ENCODE results near the gene BCAS3.
"Not testable (repeated sequence)": the region's sequence is repeated elsewhere in the genome, so short reads cannot be mapped to it uniquely, and the experiment has no call there.

The BCAS3 gene

DNA sequence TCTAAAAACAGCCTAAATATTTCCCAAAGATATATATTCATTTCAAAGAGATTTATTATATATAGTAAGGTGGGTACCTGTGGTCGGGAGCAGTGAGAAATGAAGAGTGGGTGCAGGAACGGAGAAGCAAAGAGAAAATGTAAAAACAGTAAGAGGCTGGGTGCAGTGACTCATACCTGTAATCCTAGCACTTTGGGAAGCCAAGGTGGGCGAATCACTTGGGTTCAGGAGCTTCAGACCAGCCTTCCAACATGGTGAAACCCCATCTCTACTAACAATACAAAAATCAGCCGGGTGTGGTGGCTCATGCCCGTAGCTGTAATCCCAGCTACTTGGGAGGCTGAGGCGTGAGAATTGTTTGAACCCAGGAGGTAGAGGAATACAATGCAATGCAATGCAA lies 257.1 kb downstream of the BCAS3 start:
- ChIA-PET POLR2A (no interaction called here), CTCF (no interaction called here)
- TF ChIP-seq FOXK2 (IDR thresholded peaks at IDR 0.05) = no peak
- no peak for TF ChIP-seq ZNF384 (IDR thresholded peaks at IDR 0.05)
- TF ChIP-seq FOXM1 (IDR thresholded peaks at IDR 0.05; ENCODE audit: borderline replicate concordance) = no peak
- TF ChIP-seq BHLHE40 (IDR thresholded peaks at IDR 0.05; ENCODE audit: borderline replicate concordance) = no peak
- TF ChIP-seq ARNT (IDR thresholded peaks at IDR 0.05) = no peak
- TF ChIP-seq, protein P1, sequence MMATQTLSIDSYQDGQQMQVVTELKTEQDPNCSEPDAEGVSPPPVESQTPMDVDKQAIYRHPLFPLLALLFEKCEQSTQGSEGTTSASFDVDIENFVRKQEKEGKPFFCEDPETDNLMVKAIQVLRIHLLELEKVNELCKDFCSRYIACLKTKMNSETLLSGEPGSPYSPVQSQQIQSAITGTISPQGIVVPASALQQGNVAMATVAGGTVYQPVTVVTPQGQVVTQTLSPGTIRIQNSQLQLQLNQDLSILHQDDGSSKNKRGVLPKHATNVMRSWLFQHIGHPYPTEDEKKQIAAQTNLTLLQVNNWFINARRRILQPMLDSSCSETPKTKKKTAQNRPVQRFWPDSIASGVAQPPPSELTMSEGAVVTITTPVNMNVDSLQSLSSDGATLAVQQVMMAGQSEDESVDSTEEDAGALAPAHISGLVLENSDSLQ (IDR thresholded peaks at IDR 0.05) = no peak
- no peak for TF ChIP-seq LEF1 (IDR thresholded peaks at IDR 0.05; ENCODE audit: borderline replicate concordance)
- no peak for TF ChIP-seq CTBP1 (IDR thresholded peaks at IDR 0.05; ENCODE audit: borderline replicate concordance)
- no peak for TF ChIP-seq HDGF (IDR thresholded peaks at IDR 0.05; ENCODE audit: borderline replicate concordance)

DNA sequence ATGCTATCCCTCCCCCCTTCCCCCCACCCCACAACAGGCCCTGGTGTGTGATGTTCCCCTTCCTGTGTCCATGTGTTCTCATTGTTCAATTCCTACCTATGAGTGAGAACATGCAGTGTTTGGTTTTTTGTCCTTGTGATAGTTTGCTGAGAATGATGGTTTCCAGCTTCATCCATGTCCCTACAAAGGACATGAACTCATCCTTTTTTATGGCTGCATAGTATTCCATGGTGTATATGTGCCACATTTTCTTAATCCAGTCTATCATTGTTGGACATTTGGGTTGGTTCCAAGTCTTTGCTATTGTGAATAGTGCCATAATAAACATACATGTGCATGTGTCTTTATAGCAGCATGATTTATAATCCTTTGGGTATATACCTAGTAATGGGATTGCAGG lies 258.3 kb downstream of the BCAS3 start:
- CTCF ChIA-PET; POLR2A ChIA-PET; DNase-seq (ENCODE audit: extremely low spot score): not testable (repeated sequence)

More for the DNA sequence above, 257.1 kb downstream of the BCAS3 start:
- DNase-seq (ENCODE audit: extremely low spot score) = no peak

DNA sequence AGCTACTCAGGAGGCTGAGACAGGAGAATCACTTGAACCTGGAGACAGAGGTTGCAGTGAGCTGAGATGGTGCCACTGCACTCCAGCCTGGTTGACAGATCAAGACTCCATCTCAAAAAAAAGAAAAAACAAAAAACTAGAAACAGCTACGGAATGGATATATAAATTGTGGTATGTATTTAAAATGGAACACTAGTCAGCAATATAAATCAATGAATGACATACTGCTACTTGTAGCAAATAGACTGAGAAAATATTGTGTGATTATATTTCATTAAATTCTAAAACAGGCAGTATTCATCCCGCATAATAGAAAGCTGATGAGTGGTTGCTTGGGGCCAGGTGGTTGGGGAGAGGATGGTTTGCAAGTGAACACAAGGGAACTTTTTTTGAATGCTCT lies 261.7 kb downstream of the BCAS3 start:
- ChIA-PET CTCF (no interaction called here), POLR2A (no interaction called here)
- TF ChIP-seq FOXM1 (IDR thresholded peaks at IDR 0.05; ENCODE audit: borderline replicate concordance) = no peak
- TF ChIP-seq, protein P1 (IDR thresholded peaks at IDR 0.05) = no peak
- TF ChIP-seq ZNF384 (IDR thresholded peaks at IDR 0.05) = no peak
- TF ChIP-seq SUZ12 (IDR thresholded peaks at IDR 0.05) = no peak
- no peak for TF ChIP-seq FOXA1 (IDR thresholded peaks at IDR 0.05)
- no peak for TF ChIP-seq CTBP1 (IDR thresholded peaks at IDR 0.05; ENCODE audit: borderline replicate concordance)
- TF ChIP-seq BHLHE40 (IDR thresholded peaks at IDR 0.05; ENCODE audit: borderline replicate concordance) = no peak
- no peak for TF ChIP-seq NFRKB (IDR thresholded peaks at IDR 0.05)
- DNase-seq (ENCODE audit: extremely low spot score) = no peak

DNA sequence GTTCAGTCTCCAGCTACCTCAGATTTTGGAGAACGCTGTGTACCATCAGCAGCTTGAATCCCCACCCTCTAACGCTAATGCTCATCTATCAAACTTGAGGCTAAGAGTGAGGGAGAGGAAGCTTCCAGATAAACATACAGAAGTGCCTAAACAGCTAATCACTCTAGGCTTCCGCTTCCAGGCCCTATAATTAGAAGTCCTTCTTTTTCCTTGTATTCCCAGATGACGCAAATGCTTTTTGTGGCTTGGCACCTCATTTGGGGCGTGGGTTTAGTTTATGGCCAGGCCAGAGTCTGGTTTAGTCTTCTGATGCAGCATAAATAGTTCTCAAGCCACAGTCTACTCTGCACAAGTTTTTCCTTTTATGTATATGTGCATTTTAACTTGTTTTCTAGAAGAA lies 263.4 kb downstream of the BCAS3 start:
- TF ChIP-seq FOXK2 (IDR thresholded peaks at IDR 0.05) (no peak), LEF1 (IDR thresholded peaks at IDR 0.05; ENCODE audit: borderline replicate concordance) (no peak), ELF4 (IDR thresholded peaks at IDR 0.05) (no peak), ZNF384 (IDR thresholded peaks at IDR 0.05) (no peak), SUZ12 (IDR thresholded peaks at IDR 0.05) (no peak), FOXM1 (IDR thresholded peaks at IDR 0.05; ENCODE audit: borderline replicate concordance) (no peak), ARNT (IDR thresholded peaks at IDR 0.05) (no peak), TARDBP (IDR thresholded peaks at IDR 0.05) (no peak), CTBP1 (IDR thresholded peaks at IDR 0.05; ENCODE audit: borderline replicate concordance) (no peak), FOXA1 (IDR thresholded peaks at IDR 0.05) (no peak), NFRKB (IDR thresholded peaks at IDR 0.05) (no peak), HDGF (IDR thresholded peaks at IDR 0.05; ENCODE audit: borderline replicate concordance) (no peak), BHLHE40 (IDR thresholded peaks at IDR 0.05; ENCODE audit: borderline replicate concordance) (no peak), L3MBTL2 (conservative IDR thresholded peaks at IDR 0.05) (no peak), SP1 (IDR thresholded peaks at IDR 0.05) (no peak)
- TF ChIP-seq, protein P1 (IDR thresholded peaks at IDR 0.05) = no peak
- POLR2A ChIA-PET = interaction anchor here (1.1 kb wide), 1 partner anchor 10 kb away, joined by 3 read pairs; no protein-coding TSS in a partner anchor
- no peak for DNase-seq (ENCODE audit: extremely low spot score)

DNA sequence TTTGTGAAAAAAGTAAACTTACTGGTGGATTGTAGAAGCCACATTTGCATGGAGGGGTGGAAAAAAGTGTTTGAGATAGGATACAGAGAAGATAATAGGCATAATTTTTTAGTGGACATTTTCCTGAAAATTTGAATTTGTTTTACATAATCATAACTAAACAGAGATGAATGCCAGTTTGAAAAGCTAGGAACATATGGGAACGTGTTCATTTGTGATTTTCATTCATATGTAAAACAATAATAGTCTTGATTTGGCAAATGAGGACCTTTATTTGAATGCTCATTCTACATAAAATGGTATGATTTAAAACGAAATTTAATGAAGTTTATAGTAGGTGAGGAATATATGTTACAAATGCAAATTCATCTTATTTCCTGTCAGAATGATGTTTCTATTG lies 263.9 kb downstream of the BCAS3 start:
- DNase-seq (ENCODE audit: extremely low spot score) = no peak
- ChIA-PET CTCF (no interaction called here), POLR2A (interaction anchor here (1.1 kb wide), 1 partner anchor 10 kb away, joined by 3 read pairs; no protein-coding TSS in a partner anchor)
- TF ChIP-seq TARDBP (IDR thresholded peaks at IDR 0.05) (no peak), FOXM1 (IDR thresholded peaks at IDR 0.05; ENCODE audit: borderline replicate concordance) (no peak)

More for the DNA sequence above, 263.4 kb downstream of the BCAS3 start:
- CTCF ChIA-PET = no interaction called here

DNA sequence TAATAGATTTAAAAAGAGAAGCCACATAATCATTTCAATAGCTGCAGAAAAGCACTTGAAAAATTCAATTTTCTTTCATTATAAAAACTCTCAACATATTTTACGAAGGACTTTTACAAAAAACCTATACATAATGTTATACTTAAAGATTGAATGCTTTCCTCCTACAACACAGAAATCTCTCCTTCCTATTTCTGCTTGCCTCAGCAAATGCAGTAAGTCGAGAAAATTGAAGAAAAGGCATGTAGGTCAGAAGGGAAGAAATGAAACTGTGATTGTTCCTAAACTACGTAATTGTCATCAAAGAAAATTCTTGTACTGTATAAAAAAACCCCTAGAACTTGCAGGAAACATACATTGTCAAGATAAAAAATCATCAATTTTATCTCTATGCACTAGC lies 267.1 kb downstream of the BCAS3 start:
- ChIA-PET POLR2A (no interaction called here), CTCF (no interaction called here)
- no peak for TF ChIP-seq FOXA1 (IDR thresholded peaks at IDR 0.05)
- TF ChIP-seq HDGF (IDR thresholded peaks at IDR 0.05; ENCODE audit: borderline replicate concordance) = no peak
- TF ChIP-seq SP1 (IDR thresholded peaks at IDR 0.05) = no peak
- no peak for TF ChIP-seq FOXM1 (IDR thresholded peaks at IDR 0.05; ENCODE audit: borderline replicate concordance)
- TF ChIP-seq NFRKB (IDR thresholded peaks at IDR 0.05) = no peak
- TF ChIP-seq TARDBP (IDR thresholded peaks at IDR 0.05) = no peak
- TF ChIP-seq, protein P1 (IDR thresholded peaks at IDR 0.05) = no peak
- TF ChIP-seq L3MBTL2 (conservative IDR thresholded peaks at IDR 0.05) = no peak
- no peak for TF ChIP-seq ELF4 (IDR thresholded peaks at IDR 0.05)
- TF ChIP-seq FOXK2 (IDR thresholded peaks at IDR 0.05) = no peak
- TF ChIP-seq BHLHE40 (IDR thresholded peaks at IDR 0.05; ENCODE audit: borderline replicate concordance) = no peak
- no peak for TF ChIP-seq LEF1 (IDR thresholded peaks at IDR 0.05; ENCODE audit: borderline replicate concordance)
- TF ChIP-seq SUZ12 (IDR thresholded peaks at IDR 0.05) = no peak
- no peak for TF ChIP-seq ARNT (IDR thresholded peaks at IDR 0.05)
- DNase-seq (ENCODE audit: extremely low spot score) = no peak
